ENCODE measurements around the gene ZNF845. TPM values are rescaled to one million over a fixed set of nuclear protein-coding genes. Genes with fewer than 3 reads are reported as not detected.
"Not testable (repeated sequence)": the region's sequence is repeated elsewhere in the genome, so short reads cannot be mapped to it uniquely, and the experiment has no call there.

The ZNF845 gene
- total RNA-seq, 2 experiments from 2014 or later: 5.5 to 5.6 TPM

- intact Hi-C loops (cut with micrococcal nuclease): no loop called here
- ATAC-seq (no peak), DNase-seq (no peak)
- H3K4me3 Mint-ChIP-seq: peak overlapping the region; percentile 82
- TF ChIP-seq CTCF (IDR thresholded peaks at IDR 0.05): peak; percentile 46
- peaks cover 18% of the 10 kb centered on the region for H3K9me3 Mint-ChIP-seq
- H3K27ac Mint-ChIP-seq: peak overlapping the region; percentile 88
- ChIA-PET CTCF (interaction anchor here (1.0 kb wide), 1 partner anchor 199 kb away, joined by 4 read pairs; no protein-coding TSS in a partner anchor), POLR2A (interaction anchor here (0.6 to 0.9 kb wide), 4 partner anchors 19 to 199 kb away, joined by 3 read pairs; no protein-coding TSS in a partner anchor)
- peaks cover 23% of the 10 kb centered on the region for H3K4me1 Mint-ChIP-seq (ENCODE audit: low read depth)
- H3K27me3 Mint-ChIP-seq: no peaks in the 10 kb centered on the region
- H3K36me3 Mint-ChIP-seq (ENCODE audit: low read depth): peaks cover 27% of the 10 kb centered on the region
Observed at GRCh38 chr19:53394522-53394973, 61.0 kb downstream of the ZNF845 start.

- Mint-ChIP-seq H3K36me3 (ENCODE audit: low read depth) (peaks cover 30% of the 10 kb centered on the region), H3K9me3 (peaks cover 15% of the 10 kb centered on the region), H3K27ac (peak within 1 kb of the TSS; percentile 88), H3K4me1 (ENCODE audit: low read depth) (peaks cover 26% of the 10 kb centered on the region), H3K27me3 (no peaks in the 10 kb centered on the region), H3K4me3 (peak within 1 kb of the TSS; percentile 82)
- ChIA-PET POLR2A (interaction anchor here (0.6 to 0.9 kb wide), 2 partner anchors 76 to 200 kb away, joined by 3 read pairs; no protein-coding TSS in a partner anchor), CTCF (interaction anchor here (1.0 to 1.3 kb wide), 2 partner anchors 30 to 200 kb away, joined by 4 to 7 read pairs; no protein-coding TSS in a partner anchor)
- DNase-seq (peak; percentile 97), ATAC-seq (peak; percentile 100)
- no peak for TF ChIP-seq CTCF (IDR thresholded peaks at IDR 0.05)
- intact Hi-C loops (cut with micrococcal nuclease): no loop called here
Observed at GRCh38 chr19:53394974-53395839, 61.7 kb downstream of the ZNF845 start, which contains the start of gene ZNF765. TSS of gene ZNF765 (plus strand) at chr19:53395149. CDS start at chr19:53398016, 2,867 bp downstream.

GRCh38 chr19:53395840-53396524, 62.4 kb downstream of the ZNF845 start:
- POLR2A ChIA-PET: interaction anchor here (0.7 kb wide), 2 partner anchors 29 to 1310 kb away, joined by 3 read pairs; no protein-coding TSS in a partner anchor
- H3K27me3 Mint-ChIP-seq; intact Hi-C loops (cut with micrococcal nuclease): not testable (repeated sequence)

GRCh38 chr19:53396525-53396868, 62.9 kb downstream of the ZNF845 start:
- peaks cover 28% of the 10 kb centered on the region for H3K4me1 Mint-ChIP-seq (ENCODE audit: low read depth)
- H3K4me3 Mint-ChIP-seq: peak overlapping the region; percentile 82
- no peak for DNase-seq
- ChIA-PET POLR2A (interaction anchor here (0.7 kb wide), 2 partner anchors 29 to 1310 kb away, joined by 3 read pairs; no protein-coding TSS in a partner anchor), CTCF (interaction anchor here (1.3 kb wide), 1 partner anchor 29 kb away, joined by 7 read pairs; no protein-coding TSS in a partner anchor)
- H3K27me3 Mint-ChIP-seq: no peaks in the 10 kb centered on the region
- no peak for TF ChIP-seq CTCF (IDR thresholded peaks at IDR 0.05)
- intact Hi-C loops (cut with micrococcal nuclease): no loop called here
- H3K27ac Mint-ChIP-seq: no peak overlapping the region
- peaks cover 12% of the 10 kb centered on the region for H3K9me3 Mint-ChIP-seq
- H3K36me3 Mint-ChIP-seq (ENCODE audit: low read depth): peaks cover 37% of the 10 kb centered on the region
- no peak for ATAC-seq

More at GRCh38 chr19:53395840-53396524, 62.4 kb downstream of the ZNF845 start:
- Mint-ChIP-seq H3K27ac (peak overlapping the region; percentile 88), H3K4me3 (peak overlapping the region; percentile 82), H3K4me1 (ENCODE audit: low read depth) (peaks cover 28% of the 10 kb centered on the region), H3K36me3 (ENCODE audit: low read depth) (peaks cover 35% of the 10 kb centered on the region), H3K9me3 (peaks cover 11% of the 10 kb centered on the region)
- ATAC-seq, DNase-seq: not testable (repeated sequence)
- CTCF ChIA-PET: interaction anchor here (1.3 kb wide), 1 partner anchor 29 kb away, joined by 7 read pairs; no protein-coding TSS in a partner anchor

GRCh38 chr19:53397918-53398317, 64.4 kb downstream of the ZNF845 start:
- CTCF ChIA-PET; DNase-seq; intact Hi-C loops (cut with micrococcal nuclease); H3K27ac Mint-ChIP-seq; POLR2A ChIA-PET; H3K27me3 Mint-ChIP-seq; H3K4me3 Mint-ChIP-seq; ATAC-seq: not testable (repeated sequence)
- H3K4me1 Mint-ChIP-seq (ENCODE audit: low read depth): peaks cover 28% of the 10 kb centered on the region
- peaks cover 16% of the 10 kb centered on the region for H3K9me3 Mint-ChIP-seq
- peaks cover 49% of the 10 kb centered on the region for H3K36me3 Mint-ChIP-seq (ENCODE audit: low read depth)

Other genes starting within 250 kb of the ZNF845 start
- gene ZNF160, start 230.3 kb upstream of the ZNF845 start, total RNA-seq: 10 to 100 TPM; 48.0 to 50.0 TPM
- 1 to 10 TPM; 3.1 to 3.7 TPM for gene ZNF415, start 200.8 kb upstream of the ZNF845 start, total RNA-seq
- 1 to 10 TPM; 6.6 to 8.2 TPM for gene ZNF347, start 174.7 kb upstream of the ZNF845 start, total RNA-seq
- gene ZNF665, start 140.4 kb upstream of the ZNF845 start, total RNA-seq: 1 to 10 TPM; 7.5 to 9.3 TPM
- 1 to 10 TPM; 8.3 to 8.7 TPM for gene ZNF677, start 78.9 kb upstream of the ZNF845 start, total RNA-seq
- not detected for gene VN1R2, start 75.5 kb upstream of the ZNF845 start, total RNA-seq
- gene VN1R4, start 66.0 kb upstream of the ZNF845 start, total RNA-seq: not detected
- gene ZNF525, start 32.0 kb downstream of the ZNF845 start, total RNA-seq: 10 to 100 TPM; 23.2 to 26.0 TPM
- 10 to 100 TPM; 11.1 to 11.7 TPM for gene ZNF765, start 61.4 kb downstream of the ZNF845 start, total RNA-seq
- gene ZNF761, start 98.2 kb downstream of the ZNF845 start, total RNA-seq: 10 to 100 TPM; 14.0 to 14.1 TPM
- 1 to 10 TPM; 6.0 to 7.8 TPM for gene ZNF813, start 134.0 kb downstream of the ZNF845 start, total RNA-seq
- 10 to 100 TPM; 34.8 to 36.4 TPM for gene ZNF331, start 204.4 kb downstream of the ZNF845 start, total RNA-seq

All from activated CD8-positive, alpha-beta T cell treated with anti-CD3 and anti-CD28 coated beads for 36 hours (primary cell).